Cardiac muscle cell (in vitro differentiated cells and primary cell): Measurements from ENCODE around the gene RPN1. TPM values are rescaled to one million over a fixed set of nuclear protein-coding genes. Genes with fewer than 3 reads are reported as not detected.

Source experiments
- DNase-seq, 2 donors: peaks; one replicate each; pipeline versions ENCODE4 v3.0.0 to v3.0.0-alpha.2; 2010 to 2017; ENCODE audit warnings: low read depth in 1 of 2, low spot score in 1 of 2
- H3K27ac ChIP-seq: fragments of 200-600 bp; sonication (generic); 2 replicates; pipeline ENCODE4 v1.5.1; 2016
- H3K27me3 ChIP-seq: fragments of 200-600 bp; sonication (generic); 2 replicates; pipeline ENCODE4 v1.6.0; 2016; ENCODE audit warnings: control low read depth
- H3K36me3 ChIP-seq: fragments of 200-600 bp; sonication (generic); 2 replicates; pipeline ENCODE4 v1.5.1; 2016; ENCODE audit warnings: control low read depth
- H3K4me1 ChIP-seq: fragments of 200-600 bp; sonication (generic); 2 replicates; pipeline ENCODE4 v1.8.1; 2017; ENCODE audit warnings: low read depth, mild to moderate bottlenecking, mixed run types
- H3K4me3 ChIP-seq: fragments of 200-600 bp; sonication (generic); 2 replicates; pipeline ENCODE4 v1.5.1; 2016; ENCODE audit warnings: mild to moderate bottlenecking
- H3K9me3 ChIP-seq: fragments of 200-600 bp; sonication (generic); 2 replicates; pipeline ENCODE4 v1.5.1; 2017; ENCODE audit warnings: low read depth, mild to moderate bottlenecking, control low read depth
- polyA plus RNA-seq: library from polyadenylated mRNA; unstranded; fragments of >200 nt; fragmentation: Nextera tagmentation; extraction: Ambion mirVana; gene quantifications from 2 replicates; pipeline ENCODE4 v1.2.1, GENCODE V29; 2016
- total RNA-seq: library from RNA; depleted of rRNA; stranded (reverse); fragments of >200 nt; gene quantifications from 2 replicates; pipeline ENCODE4 v1.2.3, GENCODE V29; 2016
- TF ChIP-seq, protein P1 (sequence below): IDR thresholded peaks from 2 replicates; pipeline ENCODE4 v1.5.1; 2012; ENCODE audit warnings: low read depth, mild to moderate bottlenecking, low read length

RPN1 gene
- total and polyA plus RNA-seq, 2 experiments from 2014 or later: 202 to 328 TPM

DNA sequence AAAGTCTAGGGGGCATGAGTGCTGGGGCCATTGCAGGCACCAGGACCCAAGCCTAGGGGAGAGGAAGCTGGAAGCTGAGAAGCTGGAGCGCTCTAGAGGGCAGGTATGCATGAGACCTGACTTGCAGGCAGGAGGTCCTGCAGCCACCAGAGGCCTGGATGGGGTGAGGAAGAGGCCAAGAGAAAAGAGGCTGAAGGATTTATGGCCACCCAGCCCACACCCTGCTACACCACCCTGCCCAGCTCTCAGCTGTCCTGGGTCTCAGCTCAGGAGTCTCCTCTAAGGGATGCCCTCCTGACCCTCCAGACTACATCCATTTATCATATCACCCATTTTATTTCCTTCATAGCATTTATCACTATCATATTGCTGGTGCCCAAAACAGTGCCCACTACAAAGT lies 36.5 kb downstream of the RPN1 start:
- Histone ChIP-seq H3K27me3 (no peaks in the 10 kb centered on the region), H3K4me3 (no peak overlapping the region), H3K36me3 (no peaks in the 10 kb centered on the region), H3K27ac (no peak overlapping the region), H3K9me3 (no peaks in the 10 kb centered on the region), H3K4me1 (peaks cover 6% of the 10 kb centered on the region)
- TF ChIP-seq, protein P1, sequence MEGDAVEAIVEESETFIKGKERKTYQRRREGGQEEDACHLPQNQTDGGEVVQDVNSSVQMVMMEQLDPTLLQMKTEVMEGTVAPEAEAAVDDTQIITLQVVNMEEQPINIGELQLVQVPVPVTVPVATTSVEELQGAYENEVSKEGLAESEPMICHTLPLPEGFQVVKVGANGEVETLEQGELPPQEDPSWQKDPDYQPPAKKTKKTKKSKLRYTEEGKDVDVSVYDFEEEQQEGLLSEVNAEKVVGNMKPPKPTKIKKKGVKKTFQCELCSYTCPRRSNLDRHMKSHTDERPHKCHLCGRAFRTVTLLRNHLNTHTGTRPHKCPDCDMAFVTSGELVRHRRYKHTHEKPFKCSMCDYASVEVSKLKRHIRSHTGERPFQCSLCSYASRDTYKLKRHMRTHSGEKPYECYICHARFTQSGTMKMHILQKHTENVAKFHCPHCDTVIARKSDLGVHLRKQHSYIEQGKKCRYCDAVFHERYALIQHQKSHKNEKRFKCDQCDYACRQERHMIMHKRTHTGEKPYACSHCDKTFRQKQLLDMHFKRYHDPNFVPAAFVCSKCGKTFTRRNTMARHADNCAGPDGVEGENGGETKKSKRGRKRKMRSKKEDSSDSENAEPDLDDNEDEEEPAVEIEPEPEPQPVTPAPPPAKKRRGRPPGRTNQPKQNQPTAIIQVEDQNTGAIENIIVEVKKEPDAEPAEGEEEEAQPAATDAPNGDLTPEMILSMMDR: no peak
- DNase-seq: no peak

DNA sequence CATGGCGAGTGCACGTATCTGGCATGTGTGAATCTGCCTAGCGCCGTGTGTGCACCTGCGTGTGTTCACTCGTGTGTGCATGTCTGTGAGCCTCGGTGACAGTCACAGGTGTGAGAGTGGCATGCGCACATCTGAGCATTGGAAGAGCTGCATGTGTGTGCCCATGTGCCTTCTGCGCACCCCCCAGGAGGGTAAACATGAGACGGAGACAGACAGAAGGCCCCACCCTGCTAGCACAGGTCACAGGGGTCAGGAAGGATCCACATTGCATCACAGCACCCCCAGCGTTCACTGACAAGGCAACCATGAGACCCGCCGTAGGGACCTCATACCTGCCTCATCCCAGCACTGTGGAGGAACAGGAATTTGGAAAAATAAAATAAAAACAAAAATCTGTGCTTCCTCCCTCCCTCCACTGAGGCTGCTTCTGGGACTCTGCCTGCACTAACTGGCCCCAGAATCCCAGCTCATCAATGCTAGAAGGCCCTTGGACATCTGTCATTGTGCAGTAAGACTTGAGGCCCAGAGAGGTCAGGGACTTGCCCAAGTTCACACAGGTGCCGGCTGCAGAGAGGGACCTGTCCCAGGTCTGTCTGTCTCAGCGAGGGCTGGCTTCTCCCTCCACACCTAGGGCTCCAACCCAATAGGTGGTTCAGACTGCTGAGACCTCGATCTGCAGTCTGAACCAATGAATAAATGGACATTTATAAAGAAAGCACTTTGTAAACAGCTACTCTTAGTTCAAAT lies 37.4 kb downstream of the RPN1 start:
- no peak overlapping the region for H3K4me3 ChIP-seq

DNA sequence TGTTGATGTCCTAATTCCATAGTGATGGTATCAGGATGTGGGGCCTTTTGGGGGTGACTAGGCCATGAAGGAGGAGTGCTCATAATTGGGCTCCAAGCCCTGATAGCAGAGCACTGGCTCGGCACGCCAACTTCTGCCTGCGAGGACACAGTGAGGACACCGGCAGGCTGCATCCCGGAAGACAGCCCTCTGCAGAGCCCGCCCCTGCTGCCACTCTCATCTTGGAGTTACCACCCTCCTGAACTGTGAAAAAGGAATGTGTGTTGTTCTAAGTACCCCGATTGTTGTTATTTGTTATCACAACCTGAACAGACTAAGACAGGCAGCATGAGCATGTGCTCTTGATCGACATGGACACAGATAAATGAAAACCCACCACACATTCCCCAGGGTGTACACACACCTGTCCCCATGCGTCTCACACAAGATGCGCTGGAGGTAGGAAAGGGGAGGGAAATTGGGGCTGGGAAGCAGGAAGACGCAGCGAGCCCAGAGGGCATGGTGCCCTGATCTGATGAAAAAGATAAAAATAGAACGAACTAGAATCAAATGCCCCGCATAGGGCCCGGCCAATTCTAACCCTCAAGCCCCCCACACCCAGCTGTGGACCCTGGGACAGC lies 40.1 kb downstream of the RPN1 start:
- H3K27me3 ChIP-seq: peaks cover 7% of the 10 kb centered on the region
- DNase-seq: no peak
- H3K4me1 ChIP-seq: no peaks in the 10 kb centered on the region
- no peak overlapping the region for H3K27ac ChIP-seq
- TF ChIP-seq, protein P1: no peak
- no peak overlapping the region for H3K4me3 ChIP-seq
- no peaks in the 10 kb centered on the region for H3K36me3 ChIP-seq
- H3K9me3 ChIP-seq: no peaks in the 10 kb centered on the region

More for the DNA sequence above, 37.4 kb downstream of the RPN1 start:
- TF ChIP-seq, protein P1: no peak
- Histone ChIP-seq H3K4me1 (peaks cover under 1% of the 10 kb centered on the region), H3K27me3 (no peaks in the 10 kb centered on the region), H3K36me3 (no peaks in the 10 kb centered on the region), H3K9me3 (no peaks in the 10 kb centered on the region), H3K27ac (no peak overlapping the region)
- DNase-seq: no peak

DNA sequence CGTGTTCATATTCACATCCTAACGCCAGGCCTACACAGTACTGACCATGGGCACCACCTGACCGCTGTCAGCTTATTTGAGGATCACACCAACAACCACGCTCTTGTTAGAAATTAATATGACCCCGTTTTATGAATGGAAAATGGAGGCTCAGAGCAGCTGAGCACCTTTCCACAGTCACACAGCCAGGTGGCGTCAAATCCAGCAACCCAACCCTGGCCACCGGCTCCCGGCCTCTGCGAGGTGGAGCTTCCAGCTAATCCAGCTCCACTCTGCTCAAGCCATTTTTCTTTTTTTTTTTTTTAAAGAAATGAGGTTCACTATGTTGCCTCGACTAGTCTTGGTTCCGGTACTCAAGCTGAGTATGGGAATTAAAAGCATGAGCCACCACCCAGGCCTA lies 41.3 kb downstream of the RPN1 start:
- H3K27me3 ChIP-seq: peaks cover 7% of the 10 kb centered on the region
- no peak overlapping the region for H3K4me3 ChIP-seq
- TF ChIP-seq, protein P1: no peak
- H3K9me3 ChIP-seq: no peaks in the 10 kb centered on the region
- no peaks in the 10 kb centered on the region for H3K36me3 ChIP-seq
- H3K4me1 ChIP-seq: peaks cover 7% of the 10 kb centered on the region
- DNase-seq: no peak
- H3K27ac ChIP-seq: no peak overlapping the region

DNA sequence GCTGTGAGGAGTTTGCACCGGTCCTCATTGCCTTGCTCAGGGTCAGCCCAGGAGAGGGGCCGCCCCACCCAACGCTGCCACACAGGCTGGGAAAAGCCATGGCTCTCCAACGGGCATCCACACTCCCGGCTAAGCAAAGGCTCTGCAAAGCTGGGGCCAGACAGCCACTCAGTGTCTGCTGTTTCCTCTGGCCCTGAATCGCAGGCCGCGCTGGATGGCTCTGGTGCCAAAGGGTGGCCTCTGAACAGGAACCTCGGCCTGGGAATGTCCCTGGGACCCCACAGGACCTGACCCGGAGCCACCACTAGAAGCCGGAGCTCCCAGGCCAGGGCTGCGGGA lies 42.9 kb downstream of the RPN1 start:
- Histone ChIP-seq H3K27ac (no peak overlapping the region), H3K4me3 (no peak overlapping the region), H3K36me3 (no peaks in the 10 kb centered on the region), H3K9me3 (no peaks in the 10 kb centered on the region), H3K27me3 (peaks cover 7% of the 10 kb centered on the region), H3K4me1 (peaks cover 7% of the 10 kb centered on the region)
- TF ChIP-seq, protein P1: no peak
- no peak for DNase-seq
